Panc1 (cell line): ENCODE measurements around the gene ADA. TPM values are rescaled to one million over a fixed set of nuclear protein-coding genes. Genes with fewer than 3 reads are reported as not detected.

Source experiments
- ATAC-seq: fragments of 200-7000 bp; cut with Tn5 transposase; 2 replicates; pipeline ENCODE4 v1.9.1; 2020; ENCODE audit warnings: mild to moderate bottlenecking, moderate library complexity
- BruUV-seq: library from RNA; stranded (reverse); fragments of 400-500 nt; replicated peaks from 2 replicates; lab custom pipeline; 2021; lab: Mats Ljungman, UMichigan
- CTCF ChIA-PET: fragments of 300-600 bp; sonication (Branson Sonifier 250); formaldehyde crosslinking; loops from one replicate; lab custom pipeline; 2022; ENCODE audit warnings: antibody characterized with exemption; lab: Charles Lee
- POLR2A ChIA-PET: fragments of 300-600 bp; sonication (Branson Sonifier 250); formaldehyde crosslinking; loops from one replicate; lab custom pipeline; 2022; ENCODE audit warnings: antibody characterized with exemption; lab: Charles Lee
- DNase-seq: peaks from one replicate; pipeline ENCODE4 v3.0.0-alpha.2; 2010; ENCODE audit warnings: low read depth, low spot score
- H3K27ac ChIP-seq: 2 replicates; pipeline ENCODE4 v1.5.1; 2011; ENCODE audit warnings: mild to moderate bottlenecking, low read length, inconsistent platforms
- H3K27me3 ChIP-seq: fragments of 200-500 bp; sonication (Bioruptor generic); 2 replicates; pipeline ENCODE4 v1.6.0; 2014; ENCODE audit warnings: low read length, inconsistent platforms; ENCODE audit not compliant: control insufficient read depth, insufficient read depth
- H3K36me3 ChIP-seq: fragments of 200-500 bp; sonication (Bioruptor generic); 2 replicates; pipeline ENCODE4 v1.5.1; 2014; ENCODE audit warnings: inconsistent platforms, mild to moderate bottlenecking, low read length, moderate library complexity; ENCODE audit not compliant: control insufficient read depth, insufficient read depth
- H3K4me1 ChIP-seq: 2 replicates; pipeline ENCODE4 v1.5.1; 2011; ENCODE audit warnings: inconsistent platforms, mild to moderate bottlenecking, low read length, moderate library complexity; ENCODE audit not compliant: control insufficient read depth, insufficient read depth
- H3K4me3 ChIP-seq, 2 experiments: 2 replicates each; pipeline ENCODE4 v1.5.1; 2011 to 2012; ENCODE audit warnings: low read depth in 2 of 2, low read length in 2 of 2, mild to moderate bottlenecking in 2 of 2, inconsistent platforms in 1 of 2, moderate library complexity in 1 of 2
- H3K9me3 ChIP-seq: fragments of 200-500 bp; sonication (Bioruptor generic); 2 replicates; pipeline ENCODE4 v1.5.1; 2014; ENCODE audit warnings: low read depth, mild to moderate bottlenecking, inconsistent platforms, low read length, moderate library complexity; ENCODE audit not compliant: control insufficient read depth, insufficient read depth
- CTCF ChIP-seq: fragments of 450-650 bp; IDR thresholded peaks from 2 replicates; pipeline ENCODE4 v1.5.1; 2017; ENCODE audit warnings: mild to moderate bottlenecking
- POLR2AphosphoS5 ChIP-seq: IDR thresholded peaks from 2 replicates; pipeline ENCODE4 v1.6.1; 2012; ENCODE audit warnings: mild to moderate bottlenecking, low read depth, low read length, moderate library complexity
- REST ChIP-seq, 2 experiments: IDR thresholded peaks; 2 replicates each; pipeline ENCODE4 v1.6.1; 2011 to 2012; ENCODE audit warnings: low read depth in 2 of 2, control low read depth in 1 of 2, low read length in 1 of 2, mild to moderate bottlenecking in 1 of 2, moderate library complexity in 1 of 2; ENCODE audit not compliant: insufficient read depth in 1 of 2
- SIN3A ChIP-seq: IDR thresholded peaks from 2 replicates; pipeline ENCODE4 v1.6.1; 2012; ENCODE audit warnings: low read depth, mild to moderate bottlenecking, low read length, moderate library complexity, borderline replicate concordance; ENCODE audit not compliant: insufficient read depth
- TCF7L2 ChIP-seq: IDR thresholded peaks from 2 replicates; pipeline ENCODE4 v1.6.1; 2011; ENCODE audit warnings: mild to moderate bottlenecking, low read depth, low read length, inconsistent platforms
- in situ Hi-C: cut with HindIII; loops from 2 replicates; pipeline ENCODE4 v1.10.0; 2016; ENCODE audit warnings: low sequenced_read_pairs, low pct_unique_long_range_greater_than_20kb
- intact Hi-C: fragments of 100-400 bp; cut with micrococcal nuclease; formaldehyde crosslinking; loops from one replicate; pipeline ENCODE4 v1.10.0; 2022; ENCODE audit not compliant: unreplicated experiment
- total RNA-seq: library from RNA; stranded (reverse); gene quantifications from one replicate; pipeline ENCODE4 v1.2.1, GENCODE V29; 2021; ENCODE audit not compliant: unreplicated experiment

Gene ADA
- total RNA-seq, 1 experiment from 2014 or later, result 53.8 TPM

GRCh38 chr20:44659931-44660330, 8.4 kb upstream of the ADA start:
- CTCF ChIA-PET, result no interaction called here
- DNase-seq, result no peak
- intact Hi-C loops (no loop called here), in situ Hi-C loops (no loop called here)
- Histone ChIP-seq H3K4me3 (no peak overlapping the region), H3K4me1 (no peaks in the 10 kb centered on the region), H3K27me3 (no peaks in the 10 kb centered on the region), H3K36me3 (no peaks in the 10 kb centered on the region), H3K9me3 (no peaks in the 10 kb centered on the region), H3K27ac (no peak overlapping the region)
- no TSS peak for BruUV-seq
- no peak for TF ChIP-seq SIN3A
- TF ChIP-seq POLR2AphosphoS5, result no peak
- no peak for TF ChIP-seq CTCF
- TF ChIP-seq TCF7L2, result no peak
- TF ChIP-seq REST (IDR thresholded peaks at IDR 0.05; ENCODE audit: insufficient read depth in 1 of 2, low read depth in 2 of 2, low read length in 1 of 2), result no peak
- POLR2A ChIA-PET, result no interaction called here
- no peak for ATAC-seq

GRCh38 chr20:44658810-44659209, 7.3 kb upstream of the ADA start:
- no peaks in the 10 kb centered on the region for H3K9me3 ChIP-seq
- ATAC-seq (no peak), DNase-seq (no peak)
- H3K27me3 ChIP-seq, result no peaks in the 10 kb centered on the region
- no peaks in the 10 kb centered on the region for H3K36me3 ChIP-seq
- intact Hi-C loops, result no loop called here
- ChIA-PET POLR2A (no interaction called here), CTCF (no interaction called here)
- H3K4me3 ChIP-seq, result no peak overlapping the region
- in situ Hi-C loops, result no loop called here
- no peaks in the 10 kb centered on the region for H3K4me1 ChIP-seq
- no TSS peak for BruUV-seq
- no peak overlapping the region for H3K27ac ChIP-seq
- no peak for TF ChIP-seq REST (IDR thresholded peaks at IDR 0.05; ENCODE audit: insufficient read depth in 1 of 2, low read depth in 2 of 2, low read length in 1 of 2)
- TF ChIP-seq CTCF, result no peak
- TF ChIP-seq SIN3A, result no peak
